Measurements from ENCODE around the gene SUMO2. TPM values are rescaled to one million over a fixed set of nuclear protein-coding genes. Genes with fewer than 3 reads are reported as not detected.
A peak's percentile ranks its signal among the peaks of the same experiment; 100 is the strongest.

Gene SUMO2
- total RNA-seq, 3 donors from 2014 or later = 218 to 304 (median 254) TPM

- no peaks in the 10 kb centered on the region for H3K36me3 ChIP-seq (ENCODE audit: low read depth)
- peak; percentile 96 for ATAC-seq
- intact Hi-C loops (cut with DNase I, micrococcal nuclease) = no loop called here
- H3K9me3 ChIP-seq = no peaks in the 10 kb centered on the region
- H3K4me3 ChIP-seq = peak within 1 kb of the TSS; percentile 82
- H3K4me1 ChIP-seq (ENCODE audit: low read depth) = peaks cover 9% of the 10 kb centered on the region
- TF ChIP-seq CTCF (IDR thresholded peaks at IDR 0.05) = peak; percentile 13
- DNase-seq = peak; percentile 98 to 99 (median 99)
These were observed 28.3 kb downstream of the SUMO2 start, which contains the start of gene JPT1 for GRCh38 chr17:75154195-75155106. Gene JPT1 (minus strand): TSS chr17:75154512. CDS start chr17:75154397, 115 bp downstream.

GRCh38 chr17:75153780-75154194 lies 29.0 kb downstream of the SUMO2 start:
- ATAC-seq = peak; percentile 33
- DNase-seq = peak; percentile 39 to 67 (median 61)
- intact Hi-C loops (cut with DNase I, micrococcal nuclease) = no loop called here
- Histone ChIP-seq H3K4me3 (peak overlapping the region; percentile 82), H3K4me1 (ENCODE audit: low read depth) (peaks cover 9% of the 10 kb centered on the region), H3K9me3 (no peaks in the 10 kb centered on the region), H3K36me3 (ENCODE audit: low read depth) (no peaks in the 10 kb centered on the region)
- TF ChIP-seq CTCF (IDR thresholded peaks at IDR 0.05) = no peak

- no peak for TF ChIP-seq CTCF (IDR thresholded peaks at IDR 0.05)
These were observed 29.6 kb downstream of the SUMO2 start for GRCh38 chr17:75152922-75153779.

GRCh38 chr17:75152523-75152921 lies 30.2 kb downstream of the SUMO2 start:
- ATAC-seq (no peak), DNase-seq (no peak)
- Histone ChIP-seq H3K4me1 (ENCODE audit: low read depth) (peaks cover 19% of the 10 kb centered on the region), H3K36me3 (ENCODE audit: low read depth) (no peaks in the 10 kb centered on the region), H3K9me3 (no peaks in the 10 kb centered on the region), H3K4me3 (no peak overlapping the region)
- no peak for TF ChIP-seq CTCF (IDR thresholded peaks at IDR 0.05)
- intact Hi-C loops (cut with DNase I, micrococcal nuclease) = no loop called here

More at GRCh38 chr17:75152922-75153779, 29.6 kb downstream of the SUMO2 start:
- DNase-seq = peak; percentile 68 to 74 (median 72)
- H3K9me3 ChIP-seq = no peaks in the 10 kb centered on the region
- intact Hi-C loops (cut with DNase I, micrococcal nuclease) = no loop called here
- peak; percentile 74 for ATAC-seq
- peak overlapping the region; percentile 82 for H3K4me3 ChIP-seq
- peaks cover 16% of the 10 kb centered on the region for H3K4me1 ChIP-seq (ENCODE audit: low read depth)
- no peaks in the 10 kb centered on the region for H3K36me3 ChIP-seq (ENCODE audit: low read depth)

- Histone ChIP-seq H3K4me1 (ENCODE audit: low read depth) (peaks cover 19% of the 10 kb centered on the region), H3K9me3 (no peaks in the 10 kb centered on the region), H3K36me3 (ENCODE audit: low read depth) (no peaks in the 10 kb centered on the region), H3K4me3 (no peak overlapping the region)
- TF ChIP-seq CTCF (IDR thresholded peaks at IDR 0.05) = no peak
- no peak for DNase-seq
- ATAC-seq = no peak
- intact Hi-C loops (cut with DNase I, micrococcal nuclease) = no loop called here
These were observed 30.8 kb downstream of the SUMO2 start for GRCh38 chr17:75151930-75152329.

Data from mucosa of descending colon (tissue), 3 donors.